DMS79 (cell line): ENCODE measurements around the gene OR1F1.
"Not testable (repeated sequence)": the region's sequence is repeated elsewhere in the genome, so short reads cannot be mapped to it uniquely, and the experiment has no call there.

Source experiments
- DNase-seq: peaks from one replicate; lab custom pipeline; 2025; lab: John Stamatoyannopoulos, UW

Gene OR1F1

GRCh38 chr16:3150346-3151218 lies 37.4 kb upstream of the OR1F1 start:
- peak; percentile 89 for DNase-seq

GRCh38 chr16:3152027-3152276 lies 36.1 kb upstream of the OR1F1 start:
- no peak for DNase-seq

GRCh38 chr16:3152277-3152990 lies 35.6 kb upstream of the OR1F1 start:
- peak; percentile 69 for DNase-seq

- no peak for DNase-seq
Observed at GRCh38 chr16:3152991-3153368, 35.0 kb upstream of the OR1F1 start.

- DNase-seq = no peak
Observed at GRCh38 chr16:3155181-3155580, 32.8 kb upstream of the OR1F1 start.

GRCh38 chr16:3155972-3156371 lies 32.0 kb upstream of the OR1F1 start:
- no peak for DNase-seq

- peak; percentile 39 for DNase-seq
Observed at GRCh38 chr16:3157229-3158025, 30.6 kb upstream of the OR1F1 start.

- DNase-seq = no peak
Observed at GRCh38 chr16:3158026-3158509, 29.9 kb upstream of the OR1F1 start.

GRCh38 chr16:3158510-3159314 lies 29.3 kb upstream of the OR1F1 start:
- peak; percentile 21 for DNase-seq

- DNase-seq = no peak
Observed at GRCh38 chr16:3161235-3162018, 26.6 kb upstream of the OR1F1 start.

- DNase-seq = no peak
Observed at GRCh38 chr16:3164121-3164991, 23.6 kb upstream of the OR1F1 start.

GRCh38 chr16:3165111-3165822 lies 22.7 kb upstream of the OR1F1 start:
- DNase-seq = no peak

- DNase-seq = no peak
Observed at GRCh38 chr16:3166505-3166886, 21.5 kb upstream of the OR1F1 start.

GRCh38 chr16:3168729-3169128 lies 19.3 kb upstream of the OR1F1 start:
- not testable (repeated sequence) for DNase-seq

- DNase-seq = no peak
Observed at GRCh38 chr16:3170440-3171180, 17.4 kb upstream of the OR1F1 start.

GRCh38 chr16:3171181-3171854 lies 16.7 kb upstream of the OR1F1 start:
- no peak for DNase-seq

GRCh38 chr16:3171855-3172593 lies 16.0 kb upstream of the OR1F1 start:
- no peak for DNase-seq
